Ascending aorta (tissue), 2 donors: ENCODE data around the gene CETN1. TPM values are rescaled to one million over a fixed set of nuclear protein-coding genes. Genes with fewer than 3 reads are reported as not detected.

Experiments
- DNase-seq, 2 donors: peaks; one replicate each; pipeline ENCODE4 v3.0.0-alpha.2; 2019; ENCODE audit warnings: low spot score in 2 of 2
- H3K27ac ChIP-seq, 2 donors: fragments of 200-600 bp; sonication (generic); one replicate each; pipeline ENCODE4 v1.5.1; 2016 to 2017; ENCODE audit warnings: mild to moderate bottlenecking in 1 of 2
- H3K27me3 ChIP-seq: fragments of 200-600 bp; sonication (generic); one replicate; pipeline ENCODE4 v1.5.1; 2017
- H3K36me3 ChIP-seq, 2 donors: fragments of 200-600 bp; sonication (generic); one replicate each; pipeline ENCODE4 v1.5.1; 2016
- H3K4me1 ChIP-seq, 2 donors: fragments of 200-600 bp; sonication (generic); one replicate each; pipeline ENCODE4 v1.5.1; 2016 to 2017; ENCODE audit warnings: mild to moderate bottlenecking in 1 of 2
- H3K4me3 ChIP-seq, 2 donors: fragments of 200-600 bp; sonication (generic); one replicate each; pipeline ENCODE4 v1.5.1; 2016 to 2017; ENCODE audit warnings: mild to moderate bottlenecking in 1 of 2
- H3K9me3 ChIP-seq, 2 donors: fragments of 200-600 bp; sonication (generic); one replicate each; pipeline ENCODE4 v1.5.1; 2016
- intact Hi-C: fragments of 100-400 bp; cut with DNase I; formaldehyde crosslinking; loops from one replicate; pipeline ENCODE4 v1.15.1; 2023
- total RNA-seq: library from RNA; depleted of rRNA; stranded (reverse); fragments of >200 nt; gene quantifications from one replicate; pipeline ENCODE4 v1.1.0, GENCODE V29; 2016
- TF ChIP-seq, protein P1 (sequence below), 3 experiments: fragments of 200-600 bp in 2 of 3; fragments of 450-650 bp in 1 of 3; sonication (generic) in 2 of 3; IDR thresholded peaks; one replicate each; pipeline ENCODE4 v1.5.1; 2016 to 2019; ENCODE audit warnings: antibody characterized with exemption in 3 of 3, mild to moderate bottlenecking in 1 of 3, moderate library complexity in 1 of 3

The CETN1 gene
- total RNA-seq, 1 donor from 2014 or later, result not detected

DNA sequence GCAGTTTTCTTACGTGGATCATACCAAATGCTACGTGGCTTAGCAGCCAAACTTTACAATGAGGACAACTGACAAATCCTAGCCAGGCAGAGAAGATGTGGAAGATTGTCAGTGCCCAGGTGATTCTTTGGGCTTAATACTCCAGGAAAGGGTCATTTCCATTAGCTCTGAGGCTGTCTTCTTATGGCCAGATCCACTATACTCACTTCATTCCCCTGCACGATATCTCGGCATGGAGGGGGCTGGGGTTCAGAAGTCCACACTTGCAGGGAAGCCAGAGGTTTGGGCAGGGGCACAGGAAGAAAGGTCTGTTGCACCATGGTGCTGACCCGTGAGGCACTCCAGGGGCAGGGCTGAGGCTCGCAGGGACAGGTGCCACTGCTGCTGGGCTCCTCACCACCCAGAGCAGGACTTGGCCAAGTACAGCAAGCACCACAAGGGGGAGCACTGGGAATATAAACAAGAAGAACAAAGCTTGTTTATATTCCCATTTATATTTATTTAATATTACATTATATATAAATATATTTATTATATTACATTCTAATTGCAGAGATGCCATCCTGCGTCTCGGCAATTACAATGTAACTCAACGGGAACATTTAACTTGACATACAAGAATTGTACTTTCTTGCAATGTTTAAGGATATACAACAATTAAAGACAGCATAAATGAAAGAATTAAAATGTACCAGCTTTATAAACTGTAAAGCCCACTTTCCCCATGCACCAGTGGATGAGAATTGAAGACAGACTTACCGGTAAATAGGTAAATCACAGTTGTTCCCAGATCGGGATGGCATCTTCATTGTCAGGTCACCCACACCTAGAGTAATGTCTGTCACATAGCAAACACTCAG lies 43.8 kb downstream of the CETN1 start:
- no peaks in the 10 kb centered on the region for H3K9me3 ChIP-seq
- no peaks in the 10 kb centered on the region for H3K27me3 ChIP-seq
- H3K4me1 ChIP-seq, result no peaks in the 10 kb centered on the region
- no peaks in the 10 kb centered on the region for H3K36me3 ChIP-seq
- TF ChIP-seq, protein P1, sequence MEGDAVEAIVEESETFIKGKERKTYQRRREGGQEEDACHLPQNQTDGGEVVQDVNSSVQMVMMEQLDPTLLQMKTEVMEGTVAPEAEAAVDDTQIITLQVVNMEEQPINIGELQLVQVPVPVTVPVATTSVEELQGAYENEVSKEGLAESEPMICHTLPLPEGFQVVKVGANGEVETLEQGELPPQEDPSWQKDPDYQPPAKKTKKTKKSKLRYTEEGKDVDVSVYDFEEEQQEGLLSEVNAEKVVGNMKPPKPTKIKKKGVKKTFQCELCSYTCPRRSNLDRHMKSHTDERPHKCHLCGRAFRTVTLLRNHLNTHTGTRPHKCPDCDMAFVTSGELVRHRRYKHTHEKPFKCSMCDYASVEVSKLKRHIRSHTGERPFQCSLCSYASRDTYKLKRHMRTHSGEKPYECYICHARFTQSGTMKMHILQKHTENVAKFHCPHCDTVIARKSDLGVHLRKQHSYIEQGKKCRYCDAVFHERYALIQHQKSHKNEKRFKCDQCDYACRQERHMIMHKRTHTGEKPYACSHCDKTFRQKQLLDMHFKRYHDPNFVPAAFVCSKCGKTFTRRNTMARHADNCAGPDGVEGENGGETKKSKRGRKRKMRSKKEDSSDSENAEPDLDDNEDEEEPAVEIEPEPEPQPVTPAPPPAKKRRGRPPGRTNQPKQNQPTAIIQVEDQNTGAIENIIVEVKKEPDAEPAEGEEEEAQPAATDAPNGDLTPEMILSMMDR (IDR thresholded peaks at IDR 0.05), result peak; percentile 14 to 62 (median 49)
- intact Hi-C loops, result loop anchor here (5.0 kb wide), 1 partner anchor 213 kb away; no protein-coding TSS in a partner anchor
- DNase-seq, result no peak
- H3K4me3 ChIP-seq, result no peak overlapping the region
- H3K27ac ChIP-seq, result no peak overlapping the region

DNA sequence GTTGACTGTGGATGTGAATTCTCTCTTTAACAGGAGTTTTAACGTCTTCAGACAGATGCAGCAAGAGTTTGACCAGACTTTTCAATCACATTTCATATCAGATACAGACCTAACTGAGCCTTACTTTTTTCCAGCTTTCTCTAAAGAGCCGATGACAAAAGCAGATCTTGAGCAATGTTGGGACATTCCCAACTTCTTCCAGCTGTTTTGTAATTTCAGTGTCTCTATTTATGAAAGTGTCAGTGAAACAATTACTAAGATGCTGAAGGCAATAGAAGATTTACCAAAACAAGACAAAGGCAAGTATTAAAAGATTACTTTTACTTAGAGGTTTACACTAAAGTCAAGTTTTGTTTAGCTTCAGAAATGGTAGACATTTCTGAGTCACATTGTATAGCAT lies 47.1 kb downstream of the CETN1 start:
- intact Hi-C loops, result no loop called here

DNA sequence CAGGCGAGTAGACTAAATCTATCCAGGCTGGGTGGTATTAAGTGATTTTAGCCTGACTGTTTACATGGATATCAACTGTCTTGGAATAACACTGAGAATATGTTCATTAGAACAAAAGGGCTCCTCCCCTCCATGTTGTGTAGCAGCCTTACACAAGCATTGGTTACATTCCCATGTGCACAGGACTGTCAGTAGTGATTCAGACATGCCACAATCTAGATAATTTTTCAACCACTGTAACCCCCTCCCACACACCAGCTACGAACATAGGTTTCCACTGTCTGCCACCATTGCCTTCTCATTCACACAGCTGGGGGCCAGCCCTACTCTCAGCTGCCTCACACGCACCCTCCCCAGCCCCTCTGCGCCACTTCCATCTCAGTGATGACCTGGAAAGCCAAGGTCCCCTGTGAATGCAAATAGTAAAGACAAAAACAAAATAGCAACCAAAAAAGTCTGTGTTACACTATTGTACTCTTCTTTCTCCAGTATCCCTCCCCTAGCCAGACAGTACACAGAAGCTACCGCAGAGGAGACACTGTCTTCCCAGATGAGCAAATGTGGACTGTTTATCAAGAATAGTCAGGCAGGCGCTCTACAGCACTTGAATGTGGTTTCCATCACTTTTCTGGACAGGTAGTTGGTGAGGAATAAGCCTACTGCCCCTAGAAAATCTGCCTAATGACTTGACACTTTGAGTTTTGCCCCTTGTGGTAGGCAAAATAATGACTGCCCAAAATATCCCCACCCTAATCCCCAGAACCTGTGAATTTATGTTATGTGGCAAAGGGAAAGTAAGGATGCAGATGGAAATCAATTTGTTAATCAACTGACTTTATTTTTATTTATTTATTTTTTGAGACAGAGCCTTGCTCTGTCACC lies 49.3 kb downstream of the CETN1 start:
- TF ChIP-seq, protein P1 (IDR thresholded peaks at IDR 0.05), result no peak
- Histone ChIP-seq H3K36me3 (no peaks in the 10 kb centered on the region), H3K27ac (no peak overlapping the region), H3K27me3 (no peaks in the 10 kb centered on the region), H3K4me3 (no peak overlapping the region), H3K4me1 (no peaks in the 10 kb centered on the region), H3K9me3 (no peaks in the 10 kb centered on the region)
- no peak for DNase-seq
- intact Hi-C loops, result no loop called here

More for the DNA sequence above, 47.1 kb downstream of the CETN1 start:
- no peak overlapping the region for H3K4me3 ChIP-seq
- no peaks in the 10 kb centered on the region for H3K36me3 ChIP-seq
- no peaks in the 10 kb centered on the region for H3K27me3 ChIP-seq
- no peaks in the 10 kb centered on the region for H3K9me3 ChIP-seq
- H3K27ac ChIP-seq, result no peak overlapping the region
- TF ChIP-seq, protein P1 (IDR thresholded peaks at IDR 0.05), result no peak
- no peaks in the 10 kb centered on the region for H3K4me1 ChIP-seq
- no peak for DNase-seq

DNA sequence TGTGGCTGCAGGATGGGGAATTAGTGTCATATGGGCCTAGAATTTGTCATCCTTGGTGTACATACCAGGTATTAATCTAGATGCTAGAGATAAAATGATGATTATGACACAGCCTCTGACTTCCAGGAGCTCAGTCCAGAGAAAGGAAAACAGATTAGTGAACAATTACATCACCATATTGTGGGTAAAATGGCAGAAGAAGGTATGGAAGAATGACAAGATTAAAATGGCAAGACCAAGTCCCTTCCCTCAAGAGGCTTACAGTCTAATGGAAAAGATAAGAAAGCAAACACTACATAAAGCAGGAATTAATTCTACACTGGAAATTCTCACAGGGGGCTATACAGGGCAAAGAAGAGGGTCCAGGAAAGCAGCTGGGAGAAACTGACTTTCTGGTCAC lies 51.4 kb downstream of the CETN1 start:
- H3K27me3 ChIP-seq, result no peaks in the 10 kb centered on the region
- H3K27ac ChIP-seq, result no peak overlapping the region
- H3K36me3 ChIP-seq, result no peaks in the 10 kb centered on the region
- no peak for DNase-seq
- no peak overlapping the region for H3K4me3 ChIP-seq
- H3K4me1 ChIP-seq, result no peaks in the 10 kb centered on the region
- intact Hi-C loops, result no loop called here
- H3K9me3 ChIP-seq, result no peaks in the 10 kb centered on the region
- TF ChIP-seq, protein P1 (IDR thresholded peaks at IDR 0.05), result no peak

Other genes starting within 250 kb of the CETN1 start
- gene COLEC12, start 79.7 kb upstream of the CETN1 start, total RNA-seq, result 9.5 TPM
- not detected for gene CLUL1, start 16.6 kb downstream of the CETN1 start, total RNA-seq
- gene TYMS, start 77.3 kb downstream of the CETN1 start, total RNA-seq, result 0.53 TPM
- gene ENOSF1, start 132.2 kb downstream of the CETN1 start, total RNA-seq, result 178 TPM
- 30.5 TPM for gene YES1, start 231.9 kb downstream of the CETN1 start, total RNA-seq